Esophagus squamous epithelium (tissue), 4 donors: ENCODE measurements around the gene ATAD3A.

Source experiments
- CTCF ChIP-seq, 6 experiments: fragments of 450-650 bp in 4 of 6; fragments of 200-600 bp in 2 of 6; sonication (generic) in 2 of 6; IDR thresholded peaks; one replicate each; pipeline ENCODE4 v1.5.1; 2016 to 2019; ENCODE audit warnings: antibody characterized with exemption in 6 of 6, mild to moderate bottlenecking in 4 of 6, moderate library complexity in 4 of 6
- POLR2A ChIP-seq, 4 donors: fragments of 450-650 bp; IDR thresholded peaks; one replicate each; pipeline ENCODE4 v1.6.1; 2017; ENCODE audit warnings: antibody characterized with exemption in 4 of 4, mild to moderate bottlenecking in 4 of 4, moderate library complexity in 3 of 4

- TF ChIP-seq CTCF (IDR thresholded peaks at IDR 0.05) (no peak), POLR2A (IDR thresholded peaks at IDR 0.05) (no peak)
Observed at GRCh38 chr1:1563688-1564087, 51.7 kb downstream of the ATAD3A start.
